ENCODE measurements around the gene NUCKS1. TPM values are rescaled to one million over a fixed set of nuclear protein-coding genes. Genes with fewer than 3 reads are reported as not detected.

Gene NUCKS1
- total RNA-seq, 4 donors from 2014 or later: 54.8 to 84.8 (median 71.2) TPM

DNA sequence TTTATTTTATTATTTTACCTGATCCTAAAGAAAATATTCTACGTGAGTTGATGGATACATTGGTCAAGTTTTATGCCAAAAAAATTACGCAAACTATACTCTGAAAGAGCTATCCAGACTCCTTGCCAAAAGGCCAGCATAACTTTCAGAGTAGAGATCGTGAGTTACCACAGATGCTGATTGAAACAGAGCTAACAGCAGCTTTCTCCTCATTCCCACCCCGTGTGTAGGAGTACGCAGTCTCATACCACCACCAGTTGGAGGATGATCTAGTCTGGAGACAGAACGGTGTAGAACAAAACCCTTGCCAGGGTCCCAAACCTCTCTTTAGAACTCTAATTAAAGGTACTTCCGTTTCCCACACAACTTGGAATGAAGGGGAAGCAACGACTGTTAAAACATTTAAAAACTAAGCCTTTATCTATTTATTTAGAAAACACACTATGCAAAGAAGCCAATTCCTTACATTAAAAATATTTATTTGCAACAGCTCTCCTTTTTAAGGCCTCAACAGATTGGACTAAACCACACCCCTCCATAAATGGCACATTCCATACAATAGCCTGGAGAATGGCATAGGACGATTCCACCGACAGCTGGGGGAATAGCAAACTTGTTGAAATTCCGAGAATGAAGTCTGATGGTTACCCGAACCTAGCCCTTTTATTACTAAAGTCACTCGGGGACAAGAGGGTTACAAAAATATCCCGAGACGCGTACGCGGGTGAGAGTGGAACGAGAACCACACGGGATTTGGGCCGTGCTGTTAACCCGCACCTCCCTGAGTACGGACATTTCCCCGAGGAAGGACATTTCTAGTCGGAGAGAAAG is 1.4 kb downstream of the NUCKS1 start:
- ATAC-seq (ENCODE audit: low FRiP score): peak; percentile 22
- DNase-seq (ENCODE audit: low spot score): peak; percentile 31
- no peak for TF ChIP-seq CTCF (IDR thresholded peaks at IDR 0.05)

- DNase-seq (ENCODE audit: low spot score) (no peak), ATAC-seq (ENCODE audit: low FRiP score) (no peak)
- TF ChIP-seq CTCF (IDR thresholded peaks at IDR 0.05): no peak
Observed at GRCh38 chr1:205746757-205747412, 3.1 kb downstream of the NUCKS1 start.

DNA sequence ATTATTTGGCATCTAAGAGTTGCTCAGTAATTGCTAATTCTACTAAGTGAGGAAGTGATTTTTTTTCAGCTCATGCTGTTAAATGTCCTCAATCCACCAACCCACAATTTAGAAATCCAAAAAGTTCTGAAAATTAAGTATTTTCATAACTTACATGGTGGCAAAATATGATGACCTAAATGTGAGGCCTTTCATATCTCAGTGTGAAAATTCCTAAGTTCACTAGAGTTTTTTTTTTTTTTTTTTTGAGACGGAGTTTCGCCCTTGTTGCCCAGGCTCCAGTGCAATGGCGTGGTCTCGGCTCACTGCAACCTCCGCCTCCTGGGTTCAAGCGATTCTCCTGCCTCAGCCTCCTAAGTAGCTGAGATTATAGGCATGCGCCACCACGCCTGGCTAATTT is 5.6 kb downstream of the NUCKS1 start:
- no peak for DNase-seq (ENCODE audit: low spot score)
- no peak for TF ChIP-seq CTCF (IDR thresholded peaks at IDR 0.05)
- no peak for ATAC-seq (ENCODE audit: low FRiP score)

- no peak for DNase-seq (ENCODE audit: low spot score)
- no peak for ATAC-seq (ENCODE audit: low FRiP score)
- TF ChIP-seq CTCF (IDR thresholded peaks at IDR 0.05): no peak
Observed at GRCh38 chr1:205743977-205744376, 6.0 kb downstream of the NUCKS1 start.

GRCh38 chr1:205741681-205742080 is 8.3 kb downstream of the NUCKS1 start:
- ATAC-seq (ENCODE audit: low FRiP score): no peak
- DNase-seq (ENCODE audit: low spot score): no peak
- TF ChIP-seq CTCF (IDR thresholded peaks at IDR 0.05): no peak

DNA sequence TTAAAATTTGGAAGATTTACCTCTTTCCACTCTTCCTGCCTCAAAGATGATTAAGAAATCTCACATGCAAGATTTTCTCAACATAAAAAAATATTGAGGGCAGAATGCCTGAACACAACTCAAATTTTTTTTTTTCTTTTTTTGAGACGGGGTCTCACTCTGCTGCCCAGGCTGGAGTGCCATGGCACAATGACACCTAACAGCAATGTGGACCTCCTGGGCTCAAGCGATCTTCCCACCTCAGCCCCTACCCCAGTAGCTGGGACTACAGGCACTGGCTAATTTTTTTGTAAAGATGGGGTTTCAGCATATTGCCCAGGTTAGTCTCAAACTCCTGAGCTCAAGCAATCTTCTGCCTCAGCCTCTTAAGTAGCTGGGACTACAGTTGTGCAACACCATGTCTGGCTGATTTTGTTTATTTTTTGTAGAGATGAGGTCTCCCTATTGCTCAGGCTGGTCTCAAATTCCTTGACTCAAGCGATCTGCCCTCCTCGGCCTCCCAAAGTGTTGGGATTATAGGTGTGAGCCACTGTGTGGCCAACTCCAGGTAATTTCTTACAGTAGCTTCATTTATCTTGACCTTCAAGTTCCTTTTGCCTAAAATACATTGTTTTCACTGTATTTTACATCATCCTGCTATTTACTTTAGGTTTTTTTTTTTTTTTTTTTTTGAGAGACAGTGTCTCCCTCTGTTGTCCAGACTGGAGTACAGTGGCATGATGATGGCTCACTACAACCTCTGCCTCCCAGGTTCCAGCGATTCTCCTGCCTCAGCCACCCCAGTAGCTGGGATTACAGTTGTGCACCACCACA is 10.4 kb downstream of the NUCKS1 start:
- DNase-seq (ENCODE audit: low spot score): no peak
- no peak for TF ChIP-seq CTCF (IDR thresholded peaks at IDR 0.05)
- no peak for ATAC-seq (ENCODE audit: low FRiP score)

Measured in omental fat pad (tissue), 4 donors.